Measurements from ENCODE around the gene CASP5.
"Not testable (repeated sequence)": the region's sequence is repeated elsewhere in the genome, so short reads cannot be mapped to it uniquely, and the experiment has no call there.

CASP5 gene

DNA sequence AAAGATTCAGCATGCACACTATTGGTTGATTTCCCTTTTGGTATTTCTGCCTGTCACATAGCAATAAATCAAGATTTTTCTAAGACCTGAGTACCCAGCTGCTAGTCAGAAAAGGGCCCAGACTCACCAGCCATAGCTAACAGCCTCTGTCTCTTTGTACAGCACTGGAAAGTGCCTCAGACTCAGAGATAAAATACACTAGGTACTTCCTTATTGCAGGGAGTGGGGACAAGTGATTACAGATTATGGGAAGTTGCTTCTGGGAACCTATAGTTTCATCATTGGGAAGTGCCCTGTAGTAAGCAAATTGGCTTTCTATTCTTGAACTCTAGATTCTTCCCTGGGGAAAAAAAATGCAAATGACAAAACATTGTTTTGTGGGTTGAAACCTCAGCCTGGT lies at the start of gene CASP5:
Gene CASP5 (minus strand): TSS at position 166 of the 400 bp plus-strand sequence. CDS start 32 bp downstream, at position 134.
- no peak for DNase-seq

DNA sequence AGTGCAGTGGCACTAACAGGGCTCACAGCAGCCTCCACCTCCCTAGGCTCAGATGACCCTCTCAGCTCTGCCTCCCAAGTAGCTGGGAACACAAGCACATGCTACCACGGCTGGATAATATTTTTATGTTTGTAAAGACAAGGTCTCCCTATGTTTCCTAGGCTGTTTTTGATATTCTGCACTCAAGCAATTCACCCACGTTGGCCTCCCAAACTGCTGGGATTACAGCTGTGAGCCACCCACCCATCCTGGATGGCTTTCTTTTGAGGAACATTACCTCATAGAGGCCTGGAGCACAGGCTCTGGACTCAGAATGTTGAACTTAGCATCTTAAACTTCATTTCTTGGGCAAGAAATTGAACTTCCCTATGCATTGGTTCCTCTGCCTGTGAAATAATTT lies 49.1 kb upstream of the CASP5 start:
- not testable (repeated sequence) for DNase-seq

DNA sequence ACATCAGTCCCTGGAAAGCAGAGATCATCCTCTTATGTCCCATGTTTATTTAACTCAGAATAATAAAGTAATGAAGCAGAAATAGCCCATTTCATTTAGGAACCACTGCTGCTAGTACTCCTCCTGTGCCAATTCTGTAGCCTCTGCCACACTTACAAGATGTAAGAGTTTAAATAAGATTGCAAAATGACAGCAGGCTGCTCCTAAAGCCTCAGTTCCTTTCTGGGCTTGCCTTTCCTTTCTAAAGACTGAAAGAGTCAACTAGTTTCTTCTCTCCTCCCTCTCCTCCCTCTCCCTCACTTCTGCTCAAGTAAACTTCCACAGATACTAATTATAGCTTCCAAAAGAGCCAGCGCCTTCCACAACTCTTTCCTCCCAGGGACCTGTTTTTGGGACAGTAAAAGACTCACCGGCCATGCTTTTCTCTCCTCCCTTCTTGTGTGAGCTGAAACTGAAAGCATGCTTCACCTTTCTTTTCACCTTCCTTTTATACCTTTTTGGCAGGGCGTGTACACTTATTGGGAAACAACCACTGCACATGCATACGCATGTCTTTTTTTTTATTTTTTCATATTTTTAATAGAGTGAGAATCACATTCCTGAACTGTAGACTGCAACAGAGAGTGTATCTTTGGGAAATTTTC lies 48.2 kb upstream of the CASP5 start:
- DNase-seq, result no peak

DNA sequence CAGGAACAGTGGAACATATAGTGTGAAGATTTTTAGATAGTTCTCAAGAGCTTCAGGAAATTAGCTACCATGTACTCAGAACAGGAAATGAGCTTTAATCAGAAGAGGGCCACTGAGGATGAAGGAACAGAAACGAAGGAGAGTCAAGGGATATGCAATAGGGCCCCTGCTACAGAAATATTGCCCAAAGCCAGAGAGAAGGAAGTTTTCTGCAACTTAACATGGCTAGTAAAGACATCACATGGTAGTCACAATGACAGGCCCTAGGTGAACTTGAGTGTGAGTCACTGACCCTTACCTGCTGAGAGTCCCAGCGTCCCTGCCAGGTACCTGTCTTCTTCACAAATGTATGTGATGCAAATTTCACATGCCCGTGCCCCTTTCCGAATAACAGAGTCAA lies 47.3 kb upstream of the CASP5 start:
- DNase-seq, result no peak

DNA sequence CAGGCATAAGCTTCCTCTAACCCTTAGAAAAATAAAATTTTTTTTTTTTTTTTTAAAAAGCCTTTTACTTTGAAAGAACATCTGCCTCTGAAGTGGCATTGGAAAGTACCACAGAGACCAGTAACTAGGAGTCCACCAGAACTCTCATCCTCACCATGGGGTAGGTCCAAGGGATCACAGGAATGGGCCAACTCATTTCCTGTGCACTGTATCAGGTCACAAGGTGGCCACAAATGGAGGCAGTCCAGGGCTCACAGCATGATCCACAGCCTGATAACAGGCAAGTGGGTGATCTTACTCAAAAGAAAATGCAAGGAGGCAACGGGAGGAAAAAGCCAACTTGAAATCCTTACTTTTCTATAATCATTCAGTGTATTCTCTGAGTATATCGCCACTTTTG lies 46.8 kb upstream of the CASP5 start:
- not testable (repeated sequence) for DNase-seq

DNA sequence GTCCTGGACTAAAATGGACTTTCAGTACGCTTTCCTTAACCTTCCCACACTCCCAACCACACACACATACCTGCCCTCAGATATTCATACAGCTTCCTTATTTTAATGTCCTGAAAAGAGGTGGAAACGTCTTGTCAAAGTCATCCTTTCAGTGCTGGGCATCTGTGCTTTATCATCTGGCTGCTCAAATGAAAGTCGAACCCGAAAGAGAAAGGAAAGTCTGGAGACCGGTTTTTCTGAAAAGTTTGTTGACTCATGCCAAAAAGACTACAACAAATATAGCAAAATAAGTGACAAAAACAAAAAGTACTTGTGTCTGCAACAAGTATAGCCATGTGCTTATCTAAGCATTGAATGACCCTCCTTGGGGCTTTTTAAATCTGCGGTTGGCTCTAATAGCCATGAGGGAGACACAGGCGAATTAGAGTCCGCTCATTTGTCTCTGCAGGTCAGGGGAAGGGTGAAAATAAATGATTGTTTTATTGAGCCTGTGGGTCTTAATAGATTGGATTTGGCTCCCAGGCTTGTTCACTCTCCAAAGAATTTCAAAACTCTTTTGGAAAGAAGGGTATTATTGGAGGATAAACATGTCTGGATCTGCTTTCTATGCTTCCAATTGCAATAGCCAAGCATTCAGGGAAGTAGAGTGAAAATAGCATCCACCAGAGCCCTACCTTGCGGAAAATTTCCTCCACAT lies 40.4 kb upstream of the CASP5 start:
- not testable (repeated sequence) for DNase-seq

DNA sequence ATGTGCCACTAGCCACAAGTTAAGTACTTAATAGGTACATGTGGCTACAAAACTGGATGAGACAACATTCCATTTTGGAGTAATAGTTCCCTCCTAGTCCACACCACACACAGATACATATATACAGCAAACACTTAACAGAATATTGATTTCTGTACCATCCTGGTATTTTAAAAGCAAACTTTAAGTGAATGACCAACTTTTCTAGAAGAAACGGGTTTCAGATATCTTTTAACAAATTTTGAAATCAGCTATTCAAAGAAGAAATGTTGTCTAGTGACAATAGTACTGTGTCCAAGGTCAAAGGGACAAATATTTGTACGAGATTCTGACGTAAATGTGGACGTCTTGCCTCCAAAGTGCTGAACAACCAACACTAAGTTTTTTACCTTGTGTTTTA lies 34.5 kb upstream of the CASP5 start:
- DNase-seq, result no peak

DNA sequence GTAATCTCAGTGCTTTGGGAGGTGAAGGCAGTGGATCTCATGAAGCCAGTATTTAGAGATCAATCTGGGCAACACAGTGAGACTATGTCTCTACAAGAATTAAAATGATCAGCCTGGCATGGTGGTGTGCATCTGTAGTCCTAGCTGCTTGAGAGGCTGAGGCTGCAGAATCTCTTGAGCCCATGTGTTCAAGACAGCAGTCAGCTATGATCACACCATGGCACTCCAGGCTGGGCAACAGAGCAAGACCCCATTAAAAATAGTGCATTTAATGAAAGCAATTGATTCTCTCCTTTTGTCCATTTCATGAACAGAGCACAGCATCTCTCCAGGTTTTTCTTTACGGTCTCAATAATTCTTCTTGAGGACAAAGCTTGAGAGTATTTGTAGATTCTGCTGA lies 33.5 kb upstream of the CASP5 start:
- no peak for DNase-seq

DNA sequence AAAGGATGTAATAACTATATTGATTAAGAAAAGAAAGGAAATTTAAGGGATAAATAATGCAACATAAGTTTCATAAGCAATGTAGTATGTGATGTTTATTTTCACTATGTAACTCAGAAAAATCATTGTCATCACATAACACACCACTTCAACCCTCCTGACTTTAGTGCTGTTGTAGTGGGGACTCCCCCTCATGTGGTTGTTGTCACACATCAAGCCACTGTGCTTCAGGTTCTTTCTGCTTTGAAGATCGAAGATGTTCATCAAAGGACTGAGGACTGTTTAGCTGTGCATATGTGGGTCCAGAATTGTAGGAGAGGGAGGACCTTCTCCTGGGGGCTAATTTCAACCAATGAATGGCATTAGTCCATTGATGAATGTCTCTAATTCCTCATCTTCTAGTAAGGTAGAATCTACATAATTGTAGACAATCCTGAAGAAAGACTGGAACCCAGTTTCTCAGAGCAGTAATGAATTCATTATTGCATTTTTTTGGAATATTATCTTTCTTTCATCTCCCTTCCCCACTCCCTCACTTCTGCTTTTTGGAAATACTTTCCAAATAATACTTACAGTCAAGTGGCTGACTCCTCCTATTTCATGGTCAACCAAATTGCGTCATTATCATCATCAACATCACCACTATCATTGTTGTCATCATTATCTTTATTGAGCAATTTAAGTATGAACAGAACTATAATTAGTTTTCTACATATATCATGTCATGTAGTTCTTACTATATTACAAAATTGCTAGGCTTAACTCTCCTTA lies 31.9 kb upstream of the CASP5 start:
- no peak for DNase-seq

DNA sequence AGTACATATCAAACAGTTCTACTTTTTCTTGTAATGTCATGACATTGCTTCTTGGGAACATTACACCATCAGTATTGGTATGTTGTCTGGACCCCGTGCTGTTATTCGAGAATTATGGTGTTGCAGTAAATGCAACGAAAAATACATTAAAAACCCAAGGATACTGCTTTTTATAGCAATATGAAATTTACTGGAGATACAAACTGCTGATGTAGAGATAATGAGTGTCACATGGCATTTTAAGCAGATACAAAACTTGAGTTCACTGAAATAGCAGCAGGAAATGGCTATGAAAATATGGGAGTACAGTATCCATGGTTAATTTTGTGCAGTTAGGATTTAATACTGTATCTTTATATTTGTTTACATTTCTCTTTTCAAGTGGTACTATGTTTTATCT lies 29.5 kb upstream of the CASP5 start:
- DNase-seq, result no peak

DNA sequence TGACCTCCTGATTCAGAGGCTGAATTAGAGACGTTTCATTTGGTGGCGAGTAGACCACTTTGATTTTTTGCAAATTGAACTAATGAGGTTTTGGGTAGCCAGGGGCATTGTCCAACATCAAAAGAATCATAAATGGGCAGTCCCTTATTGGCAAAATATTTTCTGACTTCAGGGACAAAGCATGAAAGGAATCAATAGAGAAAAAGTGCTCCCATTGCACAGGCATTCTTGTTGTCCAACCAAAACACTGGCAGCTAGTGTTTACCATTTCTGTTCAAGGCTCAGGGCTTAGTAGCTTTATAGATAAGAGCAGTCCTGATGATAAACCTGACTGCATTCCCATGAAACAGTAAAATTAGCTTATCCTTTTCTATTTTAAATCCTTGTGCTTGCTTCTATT lies 28.6 kb upstream of the CASP5 start:
- DNase-seq, result no peak

DNA sequence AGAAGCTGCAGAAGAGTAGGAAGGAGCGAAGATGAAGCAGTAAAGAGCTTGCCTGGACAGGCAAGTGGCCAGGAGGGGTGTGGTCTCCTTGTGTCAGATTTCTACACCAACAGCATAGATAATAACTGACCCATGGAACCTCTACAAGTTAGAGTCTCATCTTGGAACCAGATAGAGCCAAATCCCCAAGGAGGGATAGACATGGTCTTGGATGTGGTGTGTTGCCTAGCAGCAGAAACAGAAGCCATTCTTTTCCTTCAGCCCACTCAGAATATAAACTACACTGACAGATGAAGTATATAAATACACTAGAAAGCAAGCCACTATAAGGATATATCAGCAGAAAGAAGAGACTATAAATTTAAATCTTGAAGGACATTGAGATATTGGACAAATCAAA lies 26.5 kb upstream of the CASP5 start:
- DNase-seq, result no peak

DNA sequence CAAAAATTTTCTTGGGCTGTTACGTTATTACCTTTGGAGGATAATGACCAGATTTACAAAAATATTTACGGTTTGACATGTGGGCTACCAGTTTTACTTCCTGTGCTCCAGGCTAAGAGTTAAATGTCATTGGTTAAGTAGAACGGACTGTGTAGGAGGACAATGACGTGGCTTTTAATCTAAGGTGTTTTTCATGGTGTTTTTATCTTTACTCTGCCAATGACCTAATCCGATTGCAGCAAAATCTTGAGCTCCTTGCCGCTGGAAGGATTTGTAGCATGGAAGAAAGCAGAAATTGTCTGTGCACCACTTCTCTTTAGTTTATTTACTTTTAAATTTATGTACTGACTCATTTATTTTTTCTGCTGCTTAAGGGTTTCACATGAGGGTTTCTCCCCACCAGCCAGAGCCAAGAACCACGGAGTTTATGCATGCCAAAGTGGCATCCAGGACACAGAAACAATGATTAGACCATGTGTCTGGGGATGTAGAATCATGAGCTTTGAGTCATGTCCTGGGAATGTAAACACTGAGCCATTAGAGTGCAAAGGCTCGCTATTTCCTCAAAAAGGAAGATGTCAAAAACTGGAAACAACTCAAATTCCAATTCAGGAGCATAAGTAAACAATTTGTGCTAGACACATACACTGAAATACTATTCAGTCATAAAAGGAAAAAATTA lies 24.1 kb upstream of the CASP5 start:
- DNase-seq, result no peak

DNA sequence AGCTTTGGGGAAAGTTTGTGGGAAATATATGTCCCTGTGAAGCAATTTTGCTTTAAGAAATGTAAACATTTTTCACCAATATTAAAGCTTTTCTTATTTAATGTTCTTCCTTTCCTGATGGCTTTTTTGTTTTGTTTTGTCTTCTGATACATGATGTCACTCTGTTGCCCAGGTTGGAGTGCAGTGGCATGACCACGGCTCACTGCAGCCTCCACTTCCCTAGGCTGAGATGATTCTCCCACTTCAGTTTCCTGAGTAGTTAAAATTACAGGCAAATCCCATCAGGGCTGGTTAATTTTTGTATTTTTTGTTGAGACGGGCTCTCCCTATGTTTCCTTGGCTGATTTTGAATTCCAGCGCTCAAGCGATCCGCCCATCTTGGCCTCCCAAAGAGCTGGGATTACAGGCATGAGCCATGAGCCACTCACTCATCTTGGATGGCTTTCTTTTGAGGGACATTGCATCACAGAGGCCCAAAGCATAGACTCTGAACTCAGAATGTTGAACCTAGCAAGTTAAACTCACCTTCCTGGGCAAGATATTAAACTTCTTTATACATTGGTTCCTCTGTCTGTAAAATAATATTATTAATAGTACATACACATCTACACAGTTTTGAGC lies 22.8 kb upstream of the CASP5 start:
- no peak for DNase-seq

DNA sequence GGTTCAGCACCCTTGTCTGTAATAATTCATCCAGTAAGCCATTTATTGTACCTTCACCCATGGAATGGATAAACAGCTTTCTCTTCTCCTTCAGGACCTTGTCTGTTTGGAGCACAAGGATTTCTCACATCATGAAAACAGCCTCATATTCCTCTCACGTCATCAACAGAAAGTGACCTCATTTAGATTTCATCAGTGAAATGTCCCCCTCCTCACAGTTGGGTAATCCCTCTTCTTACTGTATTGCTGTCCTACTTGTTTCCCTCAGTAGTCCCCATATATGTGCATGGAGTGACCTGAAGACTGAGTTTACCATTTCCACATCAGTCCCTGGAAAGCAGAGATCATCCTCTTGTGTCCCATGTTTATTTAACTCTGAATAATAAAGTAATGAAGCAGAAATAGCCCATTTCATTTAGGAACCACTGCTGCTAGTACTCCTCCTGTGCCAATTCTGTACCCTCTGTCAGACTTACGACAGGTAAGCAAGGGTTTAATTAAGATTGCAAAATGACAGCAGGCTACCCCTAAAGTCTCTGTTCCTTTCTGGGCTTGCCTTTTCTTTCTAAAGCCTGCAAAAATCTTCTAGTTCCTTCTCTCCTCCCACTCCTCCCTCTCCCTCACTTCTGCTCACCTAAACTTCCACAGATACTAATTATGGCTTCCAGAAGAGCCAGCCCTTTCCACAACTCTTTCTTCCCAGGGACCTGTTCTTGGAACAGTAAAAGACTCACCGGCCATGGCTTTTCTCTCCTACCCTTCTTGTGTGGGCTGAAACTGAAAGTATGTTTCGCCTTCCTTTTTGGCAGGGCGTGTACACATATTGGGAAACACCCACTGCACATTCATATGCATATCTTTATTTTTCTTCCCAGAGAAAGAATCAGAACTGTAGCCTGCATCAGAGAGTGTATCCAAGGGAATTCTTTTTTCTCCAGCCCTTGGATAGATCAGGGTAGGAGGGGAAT lies 21.9 kb upstream of the CASP5 start, which contains the start of gene CARD16:
Gene CARD16 (minus strand): TSS at position 779 of the 968 bp plus-strand sequence. CDS start 38 bp downstream, at position 741.
- not testable (repeated sequence) for DNase-seq

DNA sequence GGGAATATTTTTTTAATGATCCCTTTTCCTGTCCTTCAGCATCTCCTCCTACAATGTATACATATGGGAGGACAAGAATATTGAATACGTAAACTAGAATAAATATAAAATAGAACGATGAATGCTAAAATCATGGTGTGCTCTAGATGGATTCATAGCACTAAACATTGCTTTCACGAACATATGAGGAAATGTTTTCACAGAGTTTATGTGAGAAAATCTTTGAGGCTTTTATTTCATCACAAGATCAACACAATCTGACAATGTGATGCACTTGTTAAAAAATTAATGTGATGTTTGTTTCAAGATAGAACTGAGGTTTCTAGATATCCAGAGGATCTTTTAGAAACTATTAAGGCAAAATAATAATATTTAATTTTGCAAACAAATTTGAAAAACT lies 19.2 kb upstream of the CASP5 start:
- no peak for DNase-seq

DNA sequence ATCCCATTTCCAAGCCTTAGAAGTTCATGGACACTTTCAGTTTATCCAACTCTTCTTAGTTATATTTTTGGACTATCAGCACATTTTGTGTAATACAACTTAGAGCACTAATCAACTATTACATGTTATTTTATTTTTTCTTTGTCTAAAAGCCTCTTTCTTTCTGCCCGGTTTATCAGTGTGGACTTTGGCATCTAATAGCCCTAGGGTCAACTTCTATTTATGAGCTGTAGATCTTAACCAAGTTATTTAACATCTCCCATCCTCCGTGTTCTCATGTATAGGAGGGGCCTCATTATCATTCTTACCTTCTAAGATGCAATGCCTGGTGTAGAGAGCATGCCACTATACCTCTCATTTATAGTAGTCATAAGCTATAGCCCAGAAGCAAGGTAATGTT lies 17.7 kb upstream of the CASP5 start:
- no peak for DNase-seq

DNA sequence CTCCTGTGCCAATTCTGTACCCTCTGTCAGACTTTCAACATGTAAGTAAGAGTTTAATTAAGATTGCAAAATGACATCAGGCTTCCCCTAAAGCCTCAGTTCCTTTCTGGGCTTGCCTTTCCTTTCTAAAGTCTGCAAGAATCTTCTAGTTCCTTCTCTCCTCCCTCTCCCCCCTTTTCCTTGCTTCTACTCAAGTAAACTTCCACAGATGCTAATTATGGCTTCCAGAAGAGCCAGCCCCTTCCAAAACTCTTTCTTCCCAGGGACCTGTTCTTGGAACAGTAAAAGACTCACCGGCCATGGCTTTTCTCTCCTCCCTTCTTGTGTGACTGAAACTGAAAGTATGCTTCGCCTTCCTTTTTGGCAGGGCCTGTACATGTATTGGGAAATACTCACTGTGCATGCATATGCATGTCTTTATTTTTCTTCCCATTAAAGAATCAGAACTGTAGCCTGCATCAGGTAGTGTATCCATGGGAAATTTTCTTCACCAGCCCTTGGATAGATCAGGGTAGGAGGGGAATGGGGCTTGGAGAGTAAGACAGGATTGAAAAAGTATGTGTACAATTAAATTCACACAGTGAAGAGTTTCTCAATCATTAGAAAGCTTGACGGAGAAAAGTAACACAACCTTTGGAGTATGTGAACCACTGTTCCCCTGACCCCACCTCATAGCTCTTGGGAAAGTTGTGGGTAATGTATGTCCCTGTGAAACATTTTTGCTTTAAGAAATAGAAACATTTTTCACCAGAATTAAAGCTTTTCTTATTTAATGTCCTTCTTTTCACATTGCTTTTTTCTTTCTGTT lies 12.0 kb upstream of the CASP5 start, which contains the start of gene CASP1:
Gene CASP1 (minus strand): TSS at position 332 of the 808 bp plus-strand sequence. CDS start 31 bp downstream, at position 301.
- DNase-seq, result peak in 2 of 51 donors; percentile 6 to 32

DNA sequence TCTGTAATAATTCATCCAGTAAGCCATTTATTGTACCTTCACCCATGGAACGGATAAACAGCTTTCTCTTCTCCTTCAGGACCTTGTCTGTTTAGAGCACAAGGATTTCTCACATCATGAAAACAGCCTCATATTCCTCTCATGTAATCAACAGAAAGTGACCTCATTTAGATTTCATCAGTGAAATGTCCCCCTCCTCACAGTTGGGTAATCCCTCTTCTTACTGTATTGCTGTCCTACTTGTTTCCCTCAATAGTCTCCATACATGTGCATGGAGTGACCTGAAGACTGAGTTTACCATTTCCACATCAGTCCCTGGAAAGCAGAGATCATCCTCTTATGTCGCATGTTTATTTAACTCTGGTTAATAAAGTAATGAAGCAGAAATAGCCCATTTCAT lies 11.4 kb upstream of the CASP5 start:
- not testable (repeated sequence) for DNase-seq
